Measurements from ENCODE around the gene GATAD2B.
"Not testable (repeated sequence)": the region's sequence is repeated elsewhere in the genome, so short reads cannot be mapped to it uniquely, and the experiment has no call there.

The GATAD2B gene

GRCh38 chr1:153882296-153882912 is 40.4 kb downstream of the GATAD2B start:
- no peak for DNase-seq

- peak; percentile 14 for DNase-seq
Measured at GRCh38 chr1:153881751-153882150, 41.0 kb downstream of the GATAD2B start.

GRCh38 chr1:153880962-153881361 is 41.8 kb downstream of the GATAD2B start:
- DNase-seq: peak; percentile 98

GRCh38 chr1:153880024-153880423 is 42.7 kb downstream of the GATAD2B start:
- no peak for DNase-seq

- no peak for DNase-seq
Measured at GRCh38 chr1:153877112-153877511, 45.7 kb downstream of the GATAD2B start.

- no peak for DNase-seq
Measured at GRCh38 chr1:153872934-153873333, 49.8 kb downstream of the GATAD2B start.

- no peak for DNase-seq
Measured at GRCh38 chr1:153872331-153872730, 50.4 kb downstream of the GATAD2B start.

GRCh38 chr1:153869486-153869885 is 53.3 kb downstream of the GATAD2B start:
- DNase-seq: no peak

- DNase-seq: no peak
Measured at GRCh38 chr1:153866045-153866850, 56.5 kb downstream of the GATAD2B start.

GRCh38 chr1:153860285-153860684 is 62.5 kb downstream of the GATAD2B start:
- no peak for DNase-seq

GRCh38 chr1:153857505-153857904 is 65.3 kb downstream of the GATAD2B start:
- DNase-seq: no peak

GRCh38 chr1:153856763-153857162 is 66.0 kb downstream of the GATAD2B start:
- no peak for DNase-seq

- DNase-seq: no peak
Measured at GRCh38 chr1:153852170-153852569, 70.6 kb downstream of the GATAD2B start.

- DNase-seq: no peak
Measured at GRCh38 chr1:153849487-153850185, 73.1 kb downstream of the GATAD2B start.

- no peak for DNase-seq
Measured at GRCh38 chr1:153848805-153849204, 74.0 kb downstream of the GATAD2B start.

GRCh38 chr1:153845158-153845557 is 77.6 kb downstream of the GATAD2B start:
- DNase-seq: no peak

GRCh38 chr1:153844349-153844748 is 78.4 kb downstream of the GATAD2B start:
- not testable (repeated sequence) for DNase-seq

GRCh38 chr1:153842006-153842471 is 80.7 kb downstream of the GATAD2B start:
- DNase-seq: peak; percentile 81

- DNase-seq: no peak
Measured at GRCh38 chr1:153841463-153841994, 81.2 kb downstream of the GATAD2B start.

- DNase-seq: not testable (repeated sequence)
Measured at GRCh38 chr1:153840774-153841173, 82.0 kb downstream of the GATAD2B start.

GRCh38 chr1:153833968-153834367 is 88.8 kb downstream of the GATAD2B start:
- DNase-seq: not testable (repeated sequence)

- DNase-seq: no peak
Measured at GRCh38 chr1:153833171-153833570, 89.6 kb downstream of the GATAD2B start.

GRCh38 chr1:153832293-153832692 is 90.5 kb downstream of the GATAD2B start:
- no peak for DNase-seq
